SK-N-SH (cell line): ENCODE results near the gene APOC3.

ENCODE experiments used
- CTCF ChIP-seq: fragments of 200-600 bp; sonication (generic); IDR thresholded peaks from 2 replicates; pipeline ENCODE4 v1.6.1; 2017; ENCODE audit warnings: antibody characterized with exemption, mild to moderate bottlenecking, moderate library complexity
- FOXJ3 ChIP-seq: sonication (generic); formaldehyde crosslinking; IDR thresholded peaks from 2 replicates; pipeline ENCODE4 v1.5.1; 2020; ENCODE audit warnings: mild to moderate bottlenecking, missing genetic modification reagents
- MAX ChIP-seq: IDR thresholded peaks from 2 replicates; pipeline ENCODE4 v1.4.0; 2012; ENCODE audit warnings: low read depth
- RXRA ChIP-seq: IDR thresholded peaks from 2 replicates; pipeline ENCODE4 v1.4.0; 2012; ENCODE audit warnings: low read depth, mild to moderate bottlenecking, borderline replicate concordance
- SMC3 ChIP-seq: IDR thresholded peaks from 2 replicates; pipeline ENCODE4 v1.6.1; 2012; ENCODE audit warnings: low read depth, low read length, improper control_type of control experiment
- YY1 ChIP-seq: IDR thresholded peaks from 2 replicates; pipeline ENCODE4 v1.4.0; 2012; ENCODE audit warnings: low read depth, mild to moderate bottlenecking
- TF ChIP-seq, protein P1 (sequence below): IDR thresholded peaks from 2 replicates; pipeline ENCODE4 v1.6.1; 2012; ENCODE audit warnings: mild to moderate bottlenecking, low read depth, low read length, moderate library complexity

GRCh38 chr11:116800610-116801009 lies 29.1 kb upstream of the APOC3 start:
- no peak for TF ChIP-seq SMC3
- no peak for TF ChIP-seq CTCF
- TF ChIP-seq MAX: no peak
- no peak for TF ChIP-seq YY1
- TF ChIP-seq FOXJ3 (CRISPR knock-in tag): no peak
- TF ChIP-seq, protein P1, sequence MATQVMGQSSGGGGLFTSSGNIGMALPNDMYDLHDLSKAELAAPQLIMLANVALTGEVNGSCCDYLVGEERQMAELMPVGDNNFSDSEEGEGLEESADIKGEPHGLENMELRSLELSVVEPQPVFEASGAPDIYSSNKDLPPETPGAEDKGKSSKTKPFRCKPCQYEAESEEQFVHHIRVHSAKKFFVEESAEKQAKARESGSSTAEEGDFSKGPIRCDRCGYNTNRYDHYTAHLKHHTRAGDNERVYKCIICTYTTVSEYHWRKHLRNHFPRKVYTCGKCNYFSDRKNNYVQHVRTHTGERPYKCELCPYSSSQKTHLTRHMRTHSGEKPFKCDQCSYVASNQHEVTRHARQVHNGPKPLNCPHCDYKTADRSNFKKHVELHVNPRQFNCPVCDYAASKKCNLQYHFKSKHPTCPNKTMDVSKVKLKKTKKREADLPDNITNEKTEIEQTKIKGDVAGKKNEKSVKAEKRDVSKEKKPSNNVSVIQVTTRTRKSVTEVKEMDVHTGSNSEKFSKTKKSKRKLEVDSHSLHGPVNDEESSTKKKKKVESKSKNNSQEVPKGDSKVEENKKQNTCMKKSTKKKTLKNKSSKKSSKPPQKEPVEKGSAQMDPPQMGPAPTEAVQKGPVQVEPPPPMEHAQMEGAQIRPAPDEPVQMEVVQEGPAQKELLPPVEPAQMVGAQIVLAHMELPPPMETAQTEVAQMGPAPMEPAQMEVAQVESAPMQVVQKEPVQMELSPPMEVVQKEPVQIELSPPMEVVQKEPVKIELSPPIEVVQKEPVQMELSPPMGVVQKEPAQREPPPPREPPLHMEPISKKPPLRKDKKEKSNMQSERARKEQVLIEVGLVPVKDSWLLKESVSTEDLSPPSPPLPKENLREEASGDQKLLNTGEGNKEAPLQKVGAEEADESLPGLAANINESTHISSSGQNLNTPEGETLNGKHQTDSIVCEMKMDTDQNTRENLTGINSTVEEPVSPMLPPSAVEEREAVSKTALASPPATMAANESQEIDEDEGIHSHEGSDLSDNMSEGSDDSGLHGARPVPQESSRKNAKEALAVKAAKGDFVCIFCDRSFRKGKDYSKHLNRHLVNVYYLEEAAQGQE: no peak
- no peak for TF ChIP-seq RXRA
